HG03064 (cell line): ENCODE data around the gene FAM114A2.
"Not testable (repeated sequence)": the region's sequence is repeated elsewhere in the genome, so short reads cannot be mapped to it uniquely, and the experiment has no call there.

Experiments used
- ATAC-seq: cut with Tn5 transposase; IDR thresholded peaks from one replicate; pipeline ENCODE4 v1.9.1; 2021; ENCODE audit warnings: low read depth; ENCODE audit not compliant: unreplicated experiment

The FAM114A2 gene

GRCh38 chr5:154053468-154053867 is 14.8 kb upstream of the FAM114A2 start:
- no peak for ATAC-seq

GRCh38 chr5:154049636-154050035 is 10.9 kb upstream of the FAM114A2 start:
- ATAC-seq, result no peak

GRCh38 chr5:154047324-154047723 is 8.6 kb upstream of the FAM114A2 start:
- no peak for ATAC-seq

- ATAC-seq, result no peak
These were observed 7.8 kb upstream of the FAM114A2 start for GRCh38 chr5:154046486-154046885.

- no peak for ATAC-seq
These were observed 5.9 kb upstream of the FAM114A2 start for GRCh38 chr5:154044581-154044980.

- no peak for ATAC-seq
These were observed 5.4 kb upstream of the FAM114A2 start for GRCh38 chr5:154044099-154044498.

- no peak for ATAC-seq
These were observed 4.1 kb upstream of the FAM114A2 start for GRCh38 chr5:154042766-154043165.

GRCh38 chr5:154039458-154039829 is 734 bp upstream of the FAM114A2 start:
- no peak for ATAC-seq

GRCh38 chr5:154038261-154038706 is 426 bp downstream of the FAM114A2 start:
- ATAC-seq, result peak; percentile 49

GRCh38 chr5:154034944-154035343 is 3.8 kb downstream of the FAM114A2 start:
- ATAC-seq, result no peak

GRCh38 chr5:154031937-154032489 is 6.7 kb downstream of the FAM114A2 start:
- no peak for ATAC-seq

- no peak for ATAC-seq
These were observed 12.8 kb downstream of the FAM114A2 start for GRCh38 chr5:154025951-154026350.

GRCh38 chr5:154018919-154019318 is 19.8 kb downstream of the FAM114A2 start:
- not testable (repeated sequence) for ATAC-seq

GRCh38 chr5:154015071-154015693 is 23.5 kb downstream of the FAM114A2 start:
- ATAC-seq, result no peak

- ATAC-seq, result no peak
These were observed 28.1 kb downstream of the FAM114A2 start for GRCh38 chr5:154010660-154011059.

GRCh38 chr5:154005648-154006047 is 33.1 kb downstream of the FAM114A2 start:
- ATAC-seq, result no peak

GRCh38 chr5:154002511-154003020 is 36.1 kb downstream of the FAM114A2 start:
- no peak for ATAC-seq

- ATAC-seq, result no peak
These were observed 36.6 kb downstream of the FAM114A2 start for GRCh38 chr5:154002093-154002492.

- ATAC-seq, result no peak
These were observed 38.0 kb downstream of the FAM114A2 start for GRCh38 chr5:154000703-154001102.

GRCh38 chr5:153999995-154000394 is 38.7 kb downstream of the FAM114A2 start:
- no peak for ATAC-seq

- no peak for ATAC-seq
These were observed 39.9 kb downstream of the FAM114A2 start for GRCh38 chr5:153998768-153999167.

- no peak for ATAC-seq
These were observed 40.7 kb downstream of the FAM114A2 start for GRCh38 chr5:153998010-153998409.
